ENCODE measurements around the gene KDM2A.

DNA sequence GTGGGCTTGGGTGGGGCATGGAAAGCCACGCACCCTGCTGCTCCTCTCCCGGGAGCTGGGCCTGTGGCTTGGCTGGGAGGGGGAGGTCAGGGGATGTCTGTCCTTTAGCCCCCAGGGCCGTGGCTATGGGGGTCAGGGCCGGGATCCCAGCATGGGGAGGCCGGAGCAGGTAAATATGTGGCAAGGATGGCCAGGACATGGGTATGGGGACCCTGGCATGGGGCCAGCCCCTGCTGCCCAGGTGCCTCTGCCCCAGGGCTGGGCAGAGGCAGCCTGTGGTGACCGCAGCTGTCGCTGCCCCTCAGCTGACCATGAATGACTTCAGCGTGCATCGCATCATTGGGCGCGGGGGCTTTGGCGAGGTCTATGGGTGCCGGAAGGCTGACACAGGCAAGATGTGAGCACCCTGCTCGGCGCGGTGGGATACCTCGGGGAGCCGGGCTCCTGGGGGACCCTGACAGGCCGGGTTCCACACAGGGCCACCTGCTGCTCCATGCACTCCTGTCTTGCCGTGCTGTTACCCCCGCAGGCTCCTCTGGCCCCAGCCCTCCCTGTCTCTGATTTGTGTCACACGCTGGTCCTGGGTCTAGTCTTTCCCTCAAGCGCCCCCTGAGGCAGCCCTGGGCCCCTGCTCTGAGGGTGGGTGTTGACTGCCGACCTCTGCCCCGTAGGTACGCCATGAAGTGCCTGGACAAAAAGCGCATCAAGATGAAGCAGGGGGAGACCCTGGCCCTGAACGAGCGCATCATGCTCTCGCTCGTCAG is 161.9 kb downstream of the KDM2A start:
- no peak for TF ChIP-seq EZH2 (IDR thresholded peaks at IDR 0.05; ENCODE audit: low read depth, unreplicated experiment)
- TF ChIP-seq, protein P1, sequence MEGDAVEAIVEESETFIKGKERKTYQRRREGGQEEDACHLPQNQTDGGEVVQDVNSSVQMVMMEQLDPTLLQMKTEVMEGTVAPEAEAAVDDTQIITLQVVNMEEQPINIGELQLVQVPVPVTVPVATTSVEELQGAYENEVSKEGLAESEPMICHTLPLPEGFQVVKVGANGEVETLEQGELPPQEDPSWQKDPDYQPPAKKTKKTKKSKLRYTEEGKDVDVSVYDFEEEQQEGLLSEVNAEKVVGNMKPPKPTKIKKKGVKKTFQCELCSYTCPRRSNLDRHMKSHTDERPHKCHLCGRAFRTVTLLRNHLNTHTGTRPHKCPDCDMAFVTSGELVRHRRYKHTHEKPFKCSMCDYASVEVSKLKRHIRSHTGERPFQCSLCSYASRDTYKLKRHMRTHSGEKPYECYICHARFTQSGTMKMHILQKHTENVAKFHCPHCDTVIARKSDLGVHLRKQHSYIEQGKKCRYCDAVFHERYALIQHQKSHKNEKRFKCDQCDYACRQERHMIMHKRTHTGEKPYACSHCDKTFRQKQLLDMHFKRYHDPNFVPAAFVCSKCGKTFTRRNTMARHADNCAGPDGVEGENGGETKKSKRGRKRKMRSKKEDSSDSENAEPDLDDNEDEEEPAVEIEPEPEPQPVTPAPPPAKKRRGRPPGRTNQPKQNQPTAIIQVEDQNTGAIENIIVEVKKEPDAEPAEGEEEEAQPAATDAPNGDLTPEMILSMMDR (conservative IDR thresholded peaks at IDR 0.05; ENCODE audit: low read depth in 2 of 2), result peak in 1 of 2 experiments; percentile 24; a peak in 2 of 4 replicates
- TF ChIP-seq POLR2AphosphoS5 (IDR thresholded peaks at IDR 0.05; ENCODE audit: low read depth), result no peak
- TF ChIP-seq EZH2phosphoT487 (IDR thresholded peaks at IDR 0.05; ENCODE audit: unreplicated experiment), result no peak

All from GM23338 (cell line).